Measurements from ENCODE around the gene SLC45A2. TPM values are rescaled to one million over a fixed set of nuclear protein-coding genes. Genes with fewer than 3 reads are reported as not detected.
"Not testable (repeated sequence)": the region's sequence is repeated elsewhere in the genome, so short reads cannot be mapped to it uniquely, and the experiment has no call there.

The SLC45A2 gene
- total RNA-seq, 1 experiment from 2014 or later, result not detected

- Histone ChIP-seq H3K36me3 (no peaks in the 10 kb centered on the region), H3K27me3 (no peaks in the 10 kb centered on the region), H3K9me3 (replicated peaks) (no peaks in the 10 kb centered on the region; the same call in 1 of the 2 replicates), H3K4me3 (no peak overlapping the region), H3K4me1 (no peaks in the 10 kb centered on the region), H3K27ac (no peak overlapping the region)
- DNase-seq, result no peak
Measured at GRCh38 chr5:33968211-33969005, 16.1 kb downstream of the SLC45A2 start.

GRCh38 chr5:33966805-33967204, 17.7 kb downstream of the SLC45A2 start:
- Histone ChIP-seq H3K9me3 (replicated peaks) (no peaks in the 10 kb centered on the region; the same call in 1 of the 2 replicates), H3K36me3 (no peaks in the 10 kb centered on the region), H3K27ac (no peak overlapping the region), H3K27me3 (no peaks in the 10 kb centered on the region), H3K4me1 (no peaks in the 10 kb centered on the region), H3K4me3 (no peak overlapping the region)
- no peak for DNase-seq

GRCh38 chr5:33964132-33964700, 20.3 kb downstream of the SLC45A2 start:
- H3K27ac ChIP-seq, result no peak overlapping the region
- no peak overlapping the region for H3K4me3 ChIP-seq
- no peaks in the 10 kb centered on the region for H3K4me1 ChIP-seq
- no peak for DNase-seq
- H3K9me3 ChIP-seq (replicated peaks), result no peaks in the 10 kb centered on the region
- no peaks in the 10 kb centered on the region for H3K27me3 ChIP-seq
- no peaks in the 10 kb centered on the region for H3K36me3 ChIP-seq

GRCh38 chr5:33958176-33958575, 26.3 kb downstream of the SLC45A2 start:
- no peak for DNase-seq
- H3K36me3 ChIP-seq, result no peaks in the 10 kb centered on the region

GRCh38 chr5:33957577-33958150, 26.8 kb downstream of the SLC45A2 start:
- H3K4me1 ChIP-seq, result no peaks in the 10 kb centered on the region
- no peaks in the 10 kb centered on the region for H3K9me3 ChIP-seq (replicated peaks)
- H3K27me3 ChIP-seq, result no peaks in the 10 kb centered on the region
- H3K4me3 ChIP-seq, result no peak overlapping the region
- no peak overlapping the region for H3K27ac ChIP-seq
- no peak for DNase-seq
- H3K36me3 ChIP-seq, result no peaks in the 10 kb centered on the region

More at GRCh38 chr5:33958176-33958575, 26.3 kb downstream of the SLC45A2 start:
- Histone ChIP-seq H3K4me1 (no peaks in the 10 kb centered on the region), H3K27me3 (no peaks in the 10 kb centered on the region), H3K9me3 (replicated peaks) (no peaks in the 10 kb centered on the region), H3K27ac (no peak overlapping the region), H3K4me3 (no peak overlapping the region)

- H3K27me3 ChIP-seq; DNase-seq; H3K36me3 ChIP-seq; H3K9me3 ChIP-seq (replicated peaks); H3K4me1 ChIP-seq; H3K27ac ChIP-seq; H3K4me3 ChIP-seq: not testable (repeated sequence)
Measured at GRCh38 chr5:33952175-33952574, 32.3 kb downstream of the SLC45A2 start.

GRCh38 chr5:33944543-33945132, 39.9 kb downstream of the SLC45A2 start:
- no peaks in the 10 kb centered on the region for H3K4me1 ChIP-seq
- no peak overlapping the region for H3K4me3 ChIP-seq
- 0 out of 2 replicates have a peak, but pooled peaks cover 2% of the 10 kb centered on the region for H3K9me3 ChIP-seq (replicated peaks)
- no peak for DNase-seq
- no peak overlapping the region for H3K27ac ChIP-seq
- H3K36me3 ChIP-seq, result no peaks in the 10 kb centered on the region
- H3K27me3 ChIP-seq, result peaks cover 19% of the 10 kb centered on the region; the same call in 1 of the 2 replicates

- Histone ChIP-seq H3K27ac (no peak overlapping the region), H3K36me3 (no peaks in the 10 kb centered on the region), H3K4me1 (no peaks in the 10 kb centered on the region), H3K9me3 (replicated peaks) (no peaks in the 10 kb centered on the region), H3K4me3 (no peak overlapping the region), H3K27me3 (peaks cover 8% of the 10 kb centered on the region; the same call in 1 of the 2 replicates)
- no peak for DNase-seq
Measured at GRCh38 chr5:33941090-33941489, 43.4 kb downstream of the SLC45A2 start.

GRCh38 chr5:33939556-33940262, 44.8 kb downstream of the SLC45A2 start:
- peaks cover 3% of the 10 kb centered on the region; the same call in 1 of the 2 replicates for H3K27me3 ChIP-seq

GRCh38 chr5:33938881-33939280, 45.6 kb downstream of the SLC45A2 start:
- no peaks in the 10 kb centered on the region; the same call in 1 of the 2 replicates for H3K27me3 ChIP-seq

More at GRCh38 chr5:33939556-33940262, 44.8 kb downstream of the SLC45A2 start:
- Histone ChIP-seq H3K9me3 (replicated peaks) (no peaks in the 10 kb centered on the region), H3K36me3 (no peaks in the 10 kb centered on the region), H3K4me3 (no peak overlapping the region), H3K27ac (no peak overlapping the region), H3K4me1 (no peaks in the 10 kb centered on the region)
- no peak for DNase-seq

GRCh38 chr5:33938507-33938796, 46.0 kb downstream of the SLC45A2 start:
- no peaks in the 10 kb centered on the region for H3K36me3 ChIP-seq
- no peak overlapping the region for H3K27ac ChIP-seq
- no peaks in the 10 kb centered on the region; the same call in 1 of the 2 replicates for H3K27me3 ChIP-seq
- DNase-seq, result no peak
- no peak overlapping the region for H3K4me3 ChIP-seq
- H3K4me1 ChIP-seq, result no peaks in the 10 kb centered on the region
- H3K9me3 ChIP-seq (replicated peaks), result no peaks in the 10 kb centered on the region

More at GRCh38 chr5:33938881-33939280, 45.6 kb downstream of the SLC45A2 start:
- Histone ChIP-seq H3K9me3 (replicated peaks) (no peaks in the 10 kb centered on the region), H3K36me3 (no peaks in the 10 kb centered on the region), H3K4me3 (no peak overlapping the region), H3K4me1 (no peaks in the 10 kb centered on the region), H3K27ac (no peak overlapping the region)
- no peak for DNase-seq

GRCh38 chr5:33937707-33938506, 46.6 kb downstream of the SLC45A2 start:
- no peak for DNase-seq
- H3K36me3 ChIP-seq, result no peaks in the 10 kb centered on the region
- no peak overlapping the region for H3K4me3 ChIP-seq
- H3K4me1 ChIP-seq, result no peaks in the 10 kb centered on the region
- H3K27ac ChIP-seq, result no peak overlapping the region
- no peaks in the 10 kb centered on the region for H3K27me3 ChIP-seq
- no peaks in the 10 kb centered on the region for H3K9me3 ChIP-seq (replicated peaks)

GRCh38 chr5:33937017-33937706, 47.3 kb downstream of the SLC45A2 start:
- Histone ChIP-seq H3K27me3 (no peaks in the 10 kb centered on the region), H3K4me3 (no peak overlapping the region), H3K9me3 (replicated peaks) (no peaks in the 10 kb centered on the region), H3K4me1 (no peaks in the 10 kb centered on the region), H3K36me3 (no peaks in the 10 kb centered on the region), H3K27ac (no peak overlapping the region)
- no peak for DNase-seq
